ENCODE results near the gene LIN37. TPM values are rescaled to one million over a fixed set of nuclear protein-coding genes. Genes with fewer than 3 reads are reported as not detected.

The LIN37 gene
- total and polyA plus RNA-seq, 9 of the 15 experiments (the other 6 are each of a cell fraction or from before 2014, with no cell fraction given), result 1.2 to 12.5 (median 8.6) TPM

- TF ChIP-seq GTF3C2 (IDR thresholded peaks at IDR 0.05; ENCODE audit: borderline replicate concordance, extremely low read depth, insufficient read length) (peak; percentile 27), ZNF140 (CRISPR knock-in tag; IDR thresholded peaks at IDR 0.05) (no peak), ZNF668 (CRISPR knock-in tag; IDR thresholded peaks at IDR 0.05) (no peak), SMARCA5 (IDR thresholded peaks at IDR 0.05) (no peak), TCF15 (CRISPR knock-in tag; IDR thresholded peaks at IDR 0.05) (no peak), SRSF1 (IDR thresholded peaks at IDR 0.05; ENCODE audit: low read depth, low read length) (no peak), KAT2B (IDR thresholded peaks at IDR 0.05; ENCODE audit: low read depth, low read length) (no peak), PRMT5 (CRISPR knock-in tag; IDR thresholded peaks at IDR 0.05) (no peak), ZNF407 (IDR thresholded peaks at IDR 0.05; ENCODE audit: low read depth) (no peak), ZNF583 (CRISPR knock-in tag; IDR thresholded peaks at IDR 0.05) (no peak), ELK3 (CRISPR knock-in tag; IDR thresholded peaks at IDR 0.05) (no peak), NFYB (IDR thresholded peaks at IDR 0.05; ENCODE audit: extremely low read depth, insufficient read length) (peak; percentile 99), CBX3 (IDR thresholded peaks at IDR 0.05; ENCODE audit: borderline replicate concordance in 1 of 2, low read length in 2 of 2) (no peak), LCOR (CRISPR knock-in tag; IDR thresholded peaks at IDR 0.05) (no peak), ZBTB7A (IDR thresholded peaks at IDR 0.05; ENCODE audit: borderline replicate concordance, control insufficient read depth, low read depth, low read length) (peak; percentile 16; the same call in 1 of the 2 replicates)
These were observed 46.0 kb upstream of the LIN37 start (continued) for GRCh38 chr19:35702223-35703012.

All from K562 (cell line).